Liver (tissue), 9 donors: ENCODE results near the gene MAP4K1. TPM values are rescaled to one million over a fixed set of nuclear protein-coding genes. Genes with fewer than 3 reads are reported as not detected.
A peak's percentile ranks its signal among the peaks of the same experiment; 100 is the strongest.

ENCODE experiments used
- DNase-seq: peaks from one replicate; pipeline ENCODE4 v3.0.0-alpha.2; 2017; ENCODE audit warnings: low spot score
- H3K27ac ChIP-seq, 2 donors: one replicate each; pipeline ENCODE4 v1.7.0; 2013; ENCODE audit warnings: inconsistent platforms in 2 of 2, low read length in 2 of 2, control low read depth in 1 of 2, low read depth in 1 of 2, mild to moderate bottlenecking in 1 of 2
- H3K27me3 ChIP-seq, 4 donors: one replicate each; pipeline versions ENCODE4 v1.6.1 to v1.7.0; 2013; ENCODE audit warnings: low read length in 3 of 4, inconsistent platforms in 1 of 4, mild to moderate bottlenecking in 1 of 4, moderate library complexity in 1 of 4; ENCODE audit not compliant: control insufficient read depth in 4 of 4, insufficient read depth in 4 of 4
- H3K36me3 ChIP-seq, 4 donors: one replicate each; pipeline versions ENCODE4 v1.6.1 to v1.7.0; 2013; ENCODE audit warnings: low read length in 3 of 4, mild to moderate bottlenecking in 3 of 4, low read depth in 1 of 4, moderate library complexity in 1 of 4; ENCODE audit not compliant: control insufficient read depth in 4 of 4, insufficient read depth in 3 of 4
- H3K4me1 ChIP-seq, 4 donors: one replicate each; pipeline versions ENCODE4 v1.6.1 to v1.7.0; 2013; ENCODE audit warnings: low read length in 3 of 4, mild to moderate bottlenecking in 3 of 4, moderate library complexity in 1 of 4; ENCODE audit not compliant: control insufficient read depth in 4 of 4, insufficient read depth in 4 of 4
- H3K4me3 ChIP-seq, 3 donors: one replicate each; pipeline versions ENCODE4 v1.6.1 to v1.7.0; 2013; ENCODE audit warnings: low read length in 3 of 3, control low read depth in 1 of 3, low read depth in 1 of 3, mild to moderate bottlenecking in 1 of 3
- H3K9ac ChIP-seq, 2 donors: one replicate each; pipeline ENCODE4 v1.7.0; 2013; ENCODE audit warnings: low read length in 2 of 2, mild to moderate bottlenecking in 2 of 2, moderate library complexity in 2 of 2, control low read depth in 1 of 2, low read depth in 1 of 2
- H3K9me3 ChIP-seq, 4 donors: one replicate each; pipeline versions ENCODE4 v1.6.1 to v1.7.0; 2013; ENCODE audit warnings: low read length in 3 of 4; ENCODE audit not compliant: control insufficient read depth in 4 of 4
- EGR1 ChIP-seq, 2 donors: IDR thresholded peaks; 2 replicates each; pipeline ENCODE4 v1.6.1; 2016 to 2018; ENCODE audit warnings: antibody characterized with exemption in 2 of 2, low read depth in 2 of 2
- FOXA1 ChIP-seq: IDR thresholded peaks from 2 replicates; pipeline ENCODE4 v1.6.1; 2016; ENCODE audit warnings: antibody characterized with exemption
- FOXA2 ChIP-seq: IDR thresholded peaks from 2 replicates; pipeline ENCODE4 v1.6.1; 2016; ENCODE audit warnings: antibody characterized with exemption
- GABPA ChIP-seq, 2 donors: IDR thresholded peaks in 1 of 2; conservative IDR thresholded peaks in 1 of 2; 2 replicates each; pipeline ENCODE4 v1.6.1; 2016; ENCODE audit warnings: antibody characterized with exemption in 2 of 2, mild to moderate bottlenecking in 1 of 2, moderate library complexity in 1 of 2
- HNF4A ChIP-seq, 2 donors: conservative IDR thresholded peaks; 2 replicates each; pipeline ENCODE4 v1.6.1; 2016; ENCODE audit warnings: antibody characterized with exemption in 2 of 2, mild to moderate bottlenecking in 2 of 2
- HNF4G ChIP-seq: IDR thresholded peaks from 2 replicates; pipeline ENCODE4 v1.6.1; 2016; ENCODE audit warnings: antibody characterized with exemption
- NR2F2 ChIP-seq: IDR thresholded peaks from 2 replicates; pipeline ENCODE4 v1.6.1; 2016; ENCODE audit warnings: antibody characterized with exemption
- RAD21 ChIP-seq, 2 donors: IDR thresholded peaks; 2 replicates each; pipeline ENCODE4 v1.6.1; 2016; ENCODE audit warnings: antibody characterized with exemption in 2 of 2, mild to moderate bottlenecking in 2 of 2
- RXRA ChIP-seq, 2 donors: IDR thresholded peaks; 2 replicates each; pipeline ENCODE4 v1.6.1; 2017 to 2018; ENCODE audit warnings: antibody characterized with exemption in 2 of 2, mild to moderate bottlenecking in 1 of 2
- SP1 ChIP-seq: IDR thresholded peaks from 2 replicates; pipeline ENCODE4 v1.6.1; 2018; ENCODE audit warnings: antibody characterized with exemption, mild to moderate bottlenecking
- TAF1 ChIP-seq: conservative IDR thresholded peaks from 2 replicates; pipeline ENCODE4 v1.6.1; 2016; ENCODE audit warnings: antibody characterized with exemption, mild to moderate bottlenecking
- YY1 ChIP-seq: IDR thresholded peaks from 2 replicates; pipeline ENCODE4 v1.6.1; 2016; ENCODE audit warnings: antibody characterized with exemption, mild to moderate bottlenecking
- WGBS: extraction: QIAGEN DNeasy Blood & Tissue Kit; methylation state at CpG from one replicate; pipeline ENCODE4 v1.1.7; 2013; 5-methylcytosine and 5-hydroxymethylcytosine counted together
- polyA plus RNA-seq, 2 donors: library from polyadenylated mRNA; stranded (reverse) in 1 of 2; unstranded in 1 of 2; fragments of 200-250 nt in 1 of 2; fragments of >200 nt in 1 of 2; fragmentation: Nextera tagmentation in 1 of 2; extraction: Ambion mirVana in 1 of 2; gene quantifications; one replicate each; pipeline versions ENCODE4 v1.2.1 to v1.2.3, GENCODE V29; 2013 to 2015
- total RNA-seq, 2 donors: library from RNA; depleted of rRNA; stranded (reverse); fragments of >200 nt; gene quantifications; one replicate each; pipeline ENCODE4 v1.2.3, GENCODE V29; 2014
- TF ChIP-seq, protein P1 (sequence below): IDR thresholded peaks from 2 replicates; pipeline ENCODE4 v1.6.1; 2016; ENCODE audit warnings: antibody characterized with exemption
- TF ChIP-seq, protein P2 (sequence below): IDR thresholded peaks from 2 replicates; pipeline ENCODE4 v1.6.1; 2016; ENCODE audit warnings: antibody characterized with exemption
- TF ChIP-seq, protein P3 (sequence below): fragments of 150-350 bp; IDR thresholded peaks from 2 replicates; pipeline ENCODE4 v1.5.1; 2017; ENCODE audit warnings: improper control_type of control experiment, low read depth, low read length; ENCODE audit not compliant: missing input control
- TF ChIP-seq, protein P4 (sequence below): IDR thresholded peaks from 2 replicates; pipeline ENCODE4 v1.6.1; 2016; ENCODE audit warnings: antibody characterized with exemption
- TF ChIP-seq, protein P5 (sequence below): IDR thresholded peaks from 2 replicates; pipeline ENCODE4 v1.6.1; 2016; ENCODE audit warnings: antibody characterized with exemption, mild to moderate bottlenecking
- donor health status: healthy.
- donor health status: healthy.
- donor health status: healthy.
- donor health status: healthy.
- donor health status: healthy.

MAP4K1 gene
- total RNA-seq (1 to 10 TPM; 1.8 to 2.1 TPM), polyA plus RNA-seq (1 to 10 TPM in 1 of 2 donors, under 1 TPM in 1; 0.89 to 3.1 TPM)

DNA sequence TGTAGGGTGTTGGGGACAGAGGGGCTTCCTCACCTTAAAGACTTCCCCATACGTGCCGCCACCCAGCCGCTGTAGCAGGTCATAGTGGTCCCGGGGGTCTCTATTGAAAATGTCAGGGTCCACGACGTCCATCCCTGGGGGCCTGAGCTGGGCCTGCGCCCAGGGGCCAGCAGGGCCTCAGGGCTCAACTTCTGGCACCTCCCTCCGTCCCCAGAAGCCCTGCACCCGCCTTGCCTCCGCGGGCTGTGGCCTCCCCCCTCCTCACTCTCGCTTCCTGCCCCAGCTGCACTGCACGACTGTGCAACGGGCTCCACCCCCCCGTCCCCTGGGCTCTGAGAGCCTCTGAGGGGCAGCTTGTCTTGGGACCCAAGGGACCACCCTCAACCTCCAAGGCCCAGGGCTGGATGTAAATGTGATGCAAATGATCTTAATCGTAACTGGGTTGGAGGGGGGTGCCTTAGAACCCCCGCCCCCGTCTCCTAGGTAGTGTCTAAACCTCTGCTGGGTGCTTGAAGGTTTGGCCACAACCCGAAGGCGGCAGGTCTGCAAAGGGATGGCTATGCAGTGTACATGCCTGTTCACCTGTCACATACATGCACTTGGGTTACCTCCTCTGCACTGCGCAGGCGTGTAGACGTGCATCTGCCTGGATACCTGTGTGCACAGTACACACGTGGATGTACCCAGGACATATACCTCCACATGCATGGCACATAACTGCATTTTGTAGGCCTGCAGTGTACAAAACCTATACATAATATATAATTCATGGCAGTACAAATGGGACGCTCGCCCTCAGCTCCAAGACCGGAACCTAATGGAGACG, at the start of gene MAP4K1:
Gene MAP4K1, minus strand, starts transcription at position 190 of the 826 bp plus-strand sequence. Its CDS starts 58 bp downstream, at position 132.
- WGBS, result 44% methylated on average over 28 of the region's 28 CpGs
- DNase-seq, result no peak
- H3K36me3 ChIP-seq, result peaks cover 2 to 26% (median 15%) of the 10 kb centered on the region in 4 donors
- peaks cover 2 to 20% (median 15%) of the 10 kb centered on the region in 4 donors for H3K4me1 ChIP-seq
- peak within 1 kb of the TSS; percentile 51 to 79 for H3K27ac ChIP-seq
- no peaks in the 10 kb centered on the region for H3K9me3 ChIP-seq
- H3K9ac ChIP-seq, result peak within 1 kb of the TSS; percentile 47 to 83
- H3K27me3 ChIP-seq, result no peaks in the 10 kb centered on the region
- TF ChIP-seq, protein P1, sequence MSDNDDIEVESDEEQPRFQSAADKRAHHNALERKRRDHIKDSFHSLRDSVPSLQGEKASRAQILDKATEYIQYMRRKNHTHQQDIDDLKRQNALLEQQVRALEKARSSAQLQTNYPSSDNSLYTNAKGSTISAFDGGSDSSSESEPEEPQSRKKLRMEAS, result no peak
- TF ChIP-seq FOXA1, result no peak
- TF ChIP-seq TAF1, result no peak
- TF ChIP-seq, protein P2, sequence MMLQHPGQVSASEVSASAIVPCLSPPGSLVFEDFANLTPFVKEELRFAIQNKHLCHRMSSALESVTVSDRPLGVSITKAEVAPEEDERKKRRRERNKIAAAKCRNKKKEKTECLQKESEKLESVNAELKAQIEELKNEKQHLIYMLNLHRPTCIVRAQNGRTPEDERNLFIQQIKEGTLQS, result no peak
- TF ChIP-seq, protein P3, sequence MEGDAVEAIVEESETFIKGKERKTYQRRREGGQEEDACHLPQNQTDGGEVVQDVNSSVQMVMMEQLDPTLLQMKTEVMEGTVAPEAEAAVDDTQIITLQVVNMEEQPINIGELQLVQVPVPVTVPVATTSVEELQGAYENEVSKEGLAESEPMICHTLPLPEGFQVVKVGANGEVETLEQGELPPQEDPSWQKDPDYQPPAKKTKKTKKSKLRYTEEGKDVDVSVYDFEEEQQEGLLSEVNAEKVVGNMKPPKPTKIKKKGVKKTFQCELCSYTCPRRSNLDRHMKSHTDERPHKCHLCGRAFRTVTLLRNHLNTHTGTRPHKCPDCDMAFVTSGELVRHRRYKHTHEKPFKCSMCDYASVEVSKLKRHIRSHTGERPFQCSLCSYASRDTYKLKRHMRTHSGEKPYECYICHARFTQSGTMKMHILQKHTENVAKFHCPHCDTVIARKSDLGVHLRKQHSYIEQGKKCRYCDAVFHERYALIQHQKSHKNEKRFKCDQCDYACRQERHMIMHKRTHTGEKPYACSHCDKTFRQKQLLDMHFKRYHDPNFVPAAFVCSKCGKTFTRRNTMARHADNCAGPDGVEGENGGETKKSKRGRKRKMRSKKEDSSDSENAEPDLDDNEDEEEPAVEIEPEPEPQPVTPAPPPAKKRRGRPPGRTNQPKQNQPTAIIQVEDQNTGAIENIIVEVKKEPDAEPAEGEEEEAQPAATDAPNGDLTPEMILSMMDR, result no peak
- TF ChIP-seq SP1, result no peak
- no peak for TF ChIP-seq HNF4G
- no peak for TF ChIP-seq GABPA (IDR thresholded peaks at IDR 0.05 in 1 of 2, conservative IDR thresholded peaks at IDR 0.05 in 1 of 2)
- TF ChIP-seq EGR1 (IDR thresholded peaks at IDR 0.05; ENCODE audit: low read depth in 2 of 2), result no peak
- TF ChIP-seq NR2F2, result no peak
- no peak for TF ChIP-seq FOXA2
- TF ChIP-seq RXRA (IDR thresholded peaks at IDR 0.05), result no peak
- no peak for TF ChIP-seq HNF4A (conservative IDR thresholded peaks at IDR 0.05)
- TF ChIP-seq YY1, result no peak
- TF ChIP-seq, protein P4, sequence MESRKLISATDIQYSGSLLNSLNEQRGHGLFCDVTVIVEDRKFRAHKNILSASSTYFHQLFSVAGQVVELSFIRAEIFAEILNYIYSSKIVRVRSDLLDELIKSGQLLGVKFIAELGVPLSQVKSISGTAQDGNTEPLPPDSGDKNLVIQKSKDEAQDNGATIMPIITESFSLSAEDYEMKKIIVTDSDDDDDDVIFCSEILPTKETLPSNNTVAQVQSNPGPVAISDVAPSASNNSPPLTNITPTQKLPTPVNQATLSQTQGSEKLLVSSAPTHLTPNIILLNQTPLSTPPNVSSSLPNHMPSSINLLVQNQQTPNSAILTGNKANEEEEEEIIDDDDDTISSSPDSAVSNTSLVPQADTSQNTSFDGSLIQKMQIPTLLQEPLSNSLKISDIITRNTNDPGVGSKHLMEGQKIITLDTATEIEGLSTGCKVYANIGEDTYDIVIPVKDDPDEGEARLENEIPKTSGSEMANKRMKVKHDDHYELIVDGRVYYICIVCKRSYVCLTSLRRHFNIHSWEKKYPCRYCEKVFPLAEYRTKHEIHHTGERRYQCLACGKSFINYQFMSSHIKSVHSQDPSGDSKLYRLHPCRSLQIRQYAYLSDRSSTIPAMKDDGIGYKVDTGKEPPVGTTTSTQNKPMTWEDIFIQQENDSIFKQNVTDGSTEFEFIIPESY, result no peak
- TF ChIP-seq, protein P5, sequence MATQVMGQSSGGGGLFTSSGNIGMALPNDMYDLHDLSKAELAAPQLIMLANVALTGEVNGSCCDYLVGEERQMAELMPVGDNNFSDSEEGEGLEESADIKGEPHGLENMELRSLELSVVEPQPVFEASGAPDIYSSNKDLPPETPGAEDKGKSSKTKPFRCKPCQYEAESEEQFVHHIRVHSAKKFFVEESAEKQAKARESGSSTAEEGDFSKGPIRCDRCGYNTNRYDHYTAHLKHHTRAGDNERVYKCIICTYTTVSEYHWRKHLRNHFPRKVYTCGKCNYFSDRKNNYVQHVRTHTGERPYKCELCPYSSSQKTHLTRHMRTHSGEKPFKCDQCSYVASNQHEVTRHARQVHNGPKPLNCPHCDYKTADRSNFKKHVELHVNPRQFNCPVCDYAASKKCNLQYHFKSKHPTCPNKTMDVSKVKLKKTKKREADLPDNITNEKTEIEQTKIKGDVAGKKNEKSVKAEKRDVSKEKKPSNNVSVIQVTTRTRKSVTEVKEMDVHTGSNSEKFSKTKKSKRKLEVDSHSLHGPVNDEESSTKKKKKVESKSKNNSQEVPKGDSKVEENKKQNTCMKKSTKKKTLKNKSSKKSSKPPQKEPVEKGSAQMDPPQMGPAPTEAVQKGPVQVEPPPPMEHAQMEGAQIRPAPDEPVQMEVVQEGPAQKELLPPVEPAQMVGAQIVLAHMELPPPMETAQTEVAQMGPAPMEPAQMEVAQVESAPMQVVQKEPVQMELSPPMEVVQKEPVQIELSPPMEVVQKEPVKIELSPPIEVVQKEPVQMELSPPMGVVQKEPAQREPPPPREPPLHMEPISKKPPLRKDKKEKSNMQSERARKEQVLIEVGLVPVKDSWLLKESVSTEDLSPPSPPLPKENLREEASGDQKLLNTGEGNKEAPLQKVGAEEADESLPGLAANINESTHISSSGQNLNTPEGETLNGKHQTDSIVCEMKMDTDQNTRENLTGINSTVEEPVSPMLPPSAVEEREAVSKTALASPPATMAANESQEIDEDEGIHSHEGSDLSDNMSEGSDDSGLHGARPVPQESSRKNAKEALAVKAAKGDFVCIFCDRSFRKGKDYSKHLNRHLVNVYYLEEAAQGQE, result no peak
- no peak for TF ChIP-seq RAD21 (IDR thresholded peaks at IDR 0.05)
- H3K4me3 ChIP-seq, result peak within 1 kb of the TSS; percentile 71 to 96 (median 81)
